ENCODE measurements around the gene ARL15.

- TF ChIP-seq POLR2A (IDR thresholded peaks at IDR 0.05) (no peak), CTCF (IDR thresholded peaks at IDR 0.05) (no peak)
Measured at GRCh38 chr5:53917095-53917494, 393.3 kb downstream of the ARL15 start.

Data from breast epithelium (tissue), 3 donors.